Stomach smooth muscle (tissue), 2 donors: ENCODE results near the gene MEGF11.

Experiments
- H3K27ac ChIP-seq: one replicate; pipeline ENCODE4 v1.7.0; 2013; ENCODE audit warnings: mild to moderate bottlenecking, low read length, inconsistent platforms
- H3K27me3 ChIP-seq, 2 donors: one replicate each; pipeline ENCODE4 v1.7.0; 2013; ENCODE audit warnings: low read length in 2 of 2; ENCODE audit not compliant: insufficient read depth in 2 of 2, control insufficient read depth in 1 of 2
- H3K36me3 ChIP-seq, 2 donors: one replicate each; pipeline ENCODE4 v1.7.0; 2013; ENCODE audit warnings: low read length in 2 of 2; ENCODE audit not compliant: control insufficient read depth in 2 of 2, insufficient read depth in 2 of 2
- H3K4me1 ChIP-seq: one replicate; pipeline ENCODE4 v1.7.0; 2013; ENCODE audit warnings: low read length; ENCODE audit not compliant: control insufficient read depth, insufficient read depth
- H3K4me3 ChIP-seq, 2 donors: one replicate each; pipeline ENCODE4 v1.7.0; 2013; ENCODE audit warnings: low read length in 2 of 2
- H3K9ac ChIP-seq, 2 donors: one replicate each; pipeline ENCODE4 v1.7.0; 2013; ENCODE audit warnings: low read length in 2 of 2, mild to moderate bottlenecking in 1 of 2
- H3K9me3 ChIP-seq, 2 donors: one replicate each; pipeline ENCODE4 v1.7.0; 2013; ENCODE audit warnings: low read length in 2 of 2; ENCODE audit not compliant: control insufficient read depth in 2 of 2
- donor health status: healthy.
- donor health status: Pancreatic carcinoma.

The MEGF11 gene

GRCh38 chr15:65942436-65942835, 311.1 kb downstream of the MEGF11 start:
- H3K27ac ChIP-seq = no peak overlapping the region
- H3K27me3 ChIP-seq = no peaks in the 10 kb centered on the region
- no peak overlapping the region for H3K9ac ChIP-seq

GRCh38 chr15:65940618-65940909, 313.0 kb downstream of the MEGF11 start:
- Histone ChIP-seq H3K27me3 (no peaks in the 10 kb centered on the region), H3K4me3 (no peak overlapping the region), H3K36me3 (no peaks in the 10 kb centered on the region), H3K4me1 (peaks cover 7% of the 10 kb centered on the region), H3K9ac (no peak overlapping the region), H3K9me3 (no peaks in the 10 kb centered on the region), H3K27ac (no peak overlapping the region)

More at GRCh38 chr15:65942436-65942835, 311.1 kb downstream of the MEGF11 start:
- no peaks in the 10 kb centered on the region for H3K36me3 ChIP-seq
- H3K4me1 ChIP-seq = peaks cover 7% of the 10 kb centered on the region
- H3K4me3 ChIP-seq = no peak overlapping the region
- no peaks in the 10 kb centered on the region for H3K9me3 ChIP-seq

- Histone ChIP-seq H3K4me3 (no peak overlapping the region), H3K4me1 (peaks cover 7% of the 10 kb centered on the region), H3K36me3 (no peaks in the 10 kb centered on the region), H3K27me3 (no peaks in the 10 kb centered on the region), H3K9ac (no peak overlapping the region), H3K27ac (no peak overlapping the region), H3K9me3 (no peaks in the 10 kb centered on the region)
Observed at GRCh38 chr15:65939901-65940617, 313.5 kb downstream of the MEGF11 start.

- Histone ChIP-seq H3K27ac (no peak overlapping the region), H3K27me3 (no peaks in the 10 kb centered on the region), H3K4me1 (peaks cover 7% of the 10 kb centered on the region), H3K9ac (no peak overlapping the region), H3K36me3 (no peaks in the 10 kb centered on the region), H3K9me3 (no peaks in the 10 kb centered on the region), H3K4me3 (no peak overlapping the region)
Observed at GRCh38 chr15:65938604-65939003, 314.9 kb downstream of the MEGF11 start.

- H3K9ac ChIP-seq = no peak overlapping the region
- H3K4me3 ChIP-seq = no peak overlapping the region
- no peaks in the 10 kb centered on the region for H3K36me3 ChIP-seq
- H3K4me1 ChIP-seq = peaks cover 7% of the 10 kb centered on the region
- H3K27ac ChIP-seq = no peak overlapping the region
- no peaks in the 10 kb centered on the region for H3K9me3 ChIP-seq
- no peaks in the 10 kb centered on the region for H3K27me3 ChIP-seq
Observed at GRCh38 chr15:65937476-65937875, 316.1 kb downstream of the MEGF11 start.

- H3K9me3 ChIP-seq = no peaks in the 10 kb centered on the region
- no peaks in the 10 kb centered on the region for H3K36me3 ChIP-seq
- H3K27me3 ChIP-seq = no peaks in the 10 kb centered on the region
- peaks cover 7% of the 10 kb centered on the region for H3K4me1 ChIP-seq
- H3K4me3 ChIP-seq = no peak overlapping the region
- no peak overlapping the region for H3K9ac ChIP-seq
- no peak overlapping the region for H3K27ac ChIP-seq
Observed at GRCh38 chr15:65937054-65937453, 316.5 kb downstream of the MEGF11 start.

GRCh38 chr15:65936282-65936681, 317.3 kb downstream of the MEGF11 start:
- H3K4me1 ChIP-seq = peaks cover 7% of the 10 kb centered on the region
- H3K9ac ChIP-seq = no peak overlapping the region
- H3K9me3 ChIP-seq = no peaks in the 10 kb centered on the region

GRCh38 chr15:65935391-65935790, 318.2 kb downstream of the MEGF11 start:
- Histone ChIP-seq H3K4me3 (no peak overlapping the region), H3K9me3 (no peaks in the 10 kb centered on the region), H3K4me1 (peaks cover 6% of the 10 kb centered on the region), H3K27me3 (no peaks in the 10 kb centered on the region), H3K27ac (no peak overlapping the region), H3K9ac (no peak overlapping the region), H3K36me3 (no peaks in the 10 kb centered on the region)

More at GRCh38 chr15:65936282-65936681, 317.3 kb downstream of the MEGF11 start:
- Histone ChIP-seq H3K27me3 (no peaks in the 10 kb centered on the region), H3K27ac (no peak overlapping the region), H3K4me3 (no peak overlapping the region), H3K36me3 (no peaks in the 10 kb centered on the region)

GRCh38 chr15:65931221-65931620, 322.3 kb downstream of the MEGF11 start:
- H3K27ac ChIP-seq = no peak overlapping the region
- no peak overlapping the region for H3K9ac ChIP-seq
- H3K27me3 ChIP-seq = no peaks in the 10 kb centered on the region
- no peaks in the 10 kb centered on the region for H3K4me1 ChIP-seq
- H3K4me3 ChIP-seq = no peak overlapping the region
- no peaks in the 10 kb centered on the region for H3K36me3 ChIP-seq
- no peaks in the 10 kb centered on the region for H3K9me3 ChIP-seq

GRCh38 chr15:65930134-65930533, 323.4 kb downstream of the MEGF11 start:
- Histone ChIP-seq H3K9me3 (no peaks in the 10 kb centered on the region), H3K36me3 (no peaks in the 10 kb centered on the region), H3K4me1 (no peaks in the 10 kb centered on the region), H3K27me3 (no peaks in the 10 kb centered on the region), H3K27ac (no peak overlapping the region), H3K4me3 (no peak overlapping the region), H3K9ac (no peak overlapping the region)

- no peaks in the 10 kb centered on the region for H3K9me3 ChIP-seq
- no peak overlapping the region for H3K9ac ChIP-seq
- H3K4me3 ChIP-seq = no peak overlapping the region
- no peaks in the 10 kb centered on the region for H3K36me3 ChIP-seq
- no peaks in the 10 kb centered on the region for H3K27me3 ChIP-seq
- no peak overlapping the region for H3K27ac ChIP-seq
- no peaks in the 10 kb centered on the region for H3K4me1 ChIP-seq
Observed at GRCh38 chr15:65929573-65929972, 324.0 kb downstream of the MEGF11 start.
